Trophoblast cell (in vitro differentiated cells and primary cell): ENCODE results near the gene THRB.

Experiments used
- DNase-seq, 2 donors: peaks; one replicate each; pipeline ENCODE4 v3.0.0-alpha.2; 2016
- H2AFZ ChIP-seq: 2 replicates; pipeline ENCODE4 v1.6.1; 2013; ENCODE audit warnings: low read length, moderate library complexity, mild to moderate bottlenecking; ENCODE audit not compliant: insufficient read depth, poor library complexity
- H2AK5ac ChIP-seq: 2 replicates; pipeline ENCODE4 v1.6.1; 2013; ENCODE audit warnings: mild to moderate bottlenecking, low read length
- H2BK120ac ChIP-seq: 2 replicates; pipeline ENCODE4 v1.6.1; 2013; ENCODE audit warnings: low read length, mild to moderate bottlenecking, moderate library complexity; ENCODE audit not compliant: insufficient read depth, poor library complexity
- H2BK12ac ChIP-seq: 2 replicates; pipeline ENCODE4 v1.6.1; 2013; ENCODE audit warnings: mild to moderate bottlenecking, low read length, moderate library complexity
- H2BK5ac ChIP-seq: 2 replicates; pipeline ENCODE4 v1.6.1; 2013; ENCODE audit warnings: low read length, low read depth, moderate library complexity, mild to moderate bottlenecking; ENCODE audit not compliant: poor library complexity
- H3K14ac ChIP-seq: 2 replicates; pipeline ENCODE4 v1.6.1; 2013; ENCODE audit warnings: mild to moderate bottlenecking, low read length
- H3K18ac ChIP-seq: 2 replicates; pipeline ENCODE4 v1.6.1; 2013; ENCODE audit warnings: mild to moderate bottlenecking, low read length
- H3K23ac ChIP-seq: 2 replicates; pipeline ENCODE4 v1.6.1; 2013; ENCODE audit warnings: low read length
- H3K27ac ChIP-seq: 2 replicates; pipeline ENCODE4 v1.5.1; 2013; ENCODE audit warnings: low read depth, mild to moderate bottlenecking, inconsistent platforms, low read length, moderate library complexity
- H3K27me3 ChIP-seq: 2 replicates; pipeline ENCODE4 v1.6.1; 2013; ENCODE audit warnings: inconsistent platforms, mild to moderate bottlenecking, low read length, moderate library complexity; ENCODE audit not compliant: insufficient read depth
- H3K36me3 ChIP-seq, 2 experiments: 1 replicate in 1 of 2; 2 replicates in 1 of 2; pipeline ENCODE4 v1.6.1; 2013; ENCODE audit warnings: low read length in 2 of 2, mild to moderate bottlenecking in 2 of 2, moderate library complexity in 1 of 2; ENCODE audit not compliant: insufficient read depth in 2 of 2, control insufficient read depth in 1 of 2
- H3K4ac ChIP-seq: 2 replicates; pipeline ENCODE4 v1.6.1; 2013; ENCODE audit warnings: low read depth, mild to moderate bottlenecking, low read length, moderate library complexity
- H3K4me1 ChIP-seq, 2 experiments: 1 replicate in 1 of 2; 2 replicates in 1 of 2; pipeline ENCODE4 v1.6.1; 2013; ENCODE audit warnings: low read length in 2 of 2, mild to moderate bottlenecking in 2 of 2, moderate library complexity in 1 of 2; ENCODE audit not compliant: insufficient read depth in 2 of 2, control insufficient read depth in 1 of 2
- H3K4me2 ChIP-seq: 2 replicates; pipeline ENCODE4 v1.6.1; 2013; ENCODE audit warnings: inconsistent platforms, mild to moderate bottlenecking, low read length, moderate library complexity
- H3K4me3 ChIP-seq: 2 replicates; pipeline ENCODE4 v1.5.1; 2013; ENCODE audit warnings: mild to moderate bottlenecking, low read depth, low read length, inconsistent platforms
- H3K79me1 ChIP-seq: one replicate; pipeline ENCODE4 v1.6.1; 2013; ENCODE audit warnings: low read length
- H3K79me2 ChIP-seq: 2 replicates; pipeline ENCODE4 v1.6.1; 2013; ENCODE audit warnings: low read length, mild to moderate bottlenecking; ENCODE audit not compliant: control insufficient read depth, insufficient read depth, poor library complexity
- H3K9ac ChIP-seq: 2 replicates; pipeline ENCODE4 v1.6.1; 2013; ENCODE audit warnings: mild to moderate bottlenecking, low read length
- H3K9me3 ChIP-seq: 2 replicates; pipeline ENCODE4 v1.6.1; 2013; ENCODE audit warnings: low read depth, mild to moderate bottlenecking, control low read depth, inconsistent platforms, low read length; ENCODE audit not compliant: insufficient read depth
- H4K12ac ChIP-seq: 2 replicates; pipeline ENCODE4 v1.6.1; 2013; ENCODE audit warnings: low read depth, mild to moderate bottlenecking, low read length, moderate library complexity
- H4K8ac ChIP-seq: 2 replicates; pipeline ENCODE4 v1.6.1; 2013; ENCODE audit warnings: low read depth, mild to moderate bottlenecking, low read length, moderate library complexity
- H4K91ac ChIP-seq: one replicate; pipeline ENCODE4 v1.6.1; 2013; ENCODE audit warnings: low read depth, mild to moderate bottlenecking, low read length, moderate library complexity
- WGBS: extraction: QIAGEN DNeasy Blood & Tissue Kit; methylation state at CpG from one replicate; pipeline ENCODE4 v1.1.7; 2013; ENCODE audit warnings: missing lambda C conversion rate; ENCODE audit not compliant: insufficient read length, insufficient coverage; ENCODE audit errors: extremely low coverage; 5-methylcytosine and 5-hydroxymethylcytosine counted together

The THRB gene

GRCh38 chr3:24520101-24520495, 25.4 kb upstream of the THRB start:
- no peaks in the 10 kb centered on the region for H3K36me3 ChIP-seq
- H3K4ac ChIP-seq, result no peak overlapping the region
- no peak overlapping the region for H3K4me3 ChIP-seq
- no peak overlapping the region for H3K14ac ChIP-seq
- H3K18ac ChIP-seq, result no peak overlapping the region
- WGBS, result no CpG with 5 or more reads among the region's 2 CpGs
- H2BK5ac ChIP-seq, result no peak overlapping the region
- H3K79me2 ChIP-seq, result peaks cover 3% of the 10 kb centered on the region
- H4K8ac ChIP-seq, result no peak overlapping the region
- H2BK12ac ChIP-seq, result no peak overlapping the region
- H3K9me3 ChIP-seq, result no peaks in the 10 kb centered on the region
- no peak overlapping the region for H2BK120ac ChIP-seq
- H3K9ac ChIP-seq, result no peak overlapping the region
- no peak overlapping the region for H3K23ac ChIP-seq
- no peak overlapping the region for H4K12ac ChIP-seq
- no peak overlapping the region for H2AK5ac ChIP-seq
- no peak overlapping the region for H3K4me2 ChIP-seq
- H4K91ac ChIP-seq, result no peak overlapping the region
- no peaks in the 10 kb centered on the region for H3K27me3 ChIP-seq
- H3K4me1 ChIP-seq, result peaks cover 8 to 19% of the 10 kb centered on the region in 2 experiments
- H3K27ac ChIP-seq, result no peak overlapping the region
- peaks cover 7% of the 10 kb centered on the region for H3K79me1 ChIP-seq
- DNase-seq, result no peak
- no peak overlapping the region for H2AFZ ChIP-seq

GRCh38 chr3:24519368-24520100, 24.9 kb upstream of the THRB start:
- H3K36me3 ChIP-seq, result no peaks in the 10 kb centered on the region
- no peak overlapping the region for H2AFZ ChIP-seq
- DNase-seq, result peak in 1 of 2 donors; percentile 12
- H3K27me3 ChIP-seq, result no peaks in the 10 kb centered on the region
- peak overlapping the region; percentile 2 for H2BK12ac ChIP-seq
- no peak overlapping the region for H3K9ac ChIP-seq
- peaks cover 7% of the 10 kb centered on the region for H3K79me1 ChIP-seq
- no peak overlapping the region for H3K4ac ChIP-seq
- no peak overlapping the region for H2BK120ac ChIP-seq
- no peak overlapping the region for H3K27ac ChIP-seq
- peaks cover 3% of the 10 kb centered on the region for H3K79me2 ChIP-seq
- H3K4me3 ChIP-seq, result no peak overlapping the region
- no peak overlapping the region for H4K12ac ChIP-seq
- no peak overlapping the region for H3K4me2 ChIP-seq
- H3K14ac ChIP-seq, result no peak overlapping the region
- no peak overlapping the region for H3K23ac ChIP-seq
- H3K9me3 ChIP-seq, result no peaks in the 10 kb centered on the region
- no peak overlapping the region for H4K91ac ChIP-seq
- no peak overlapping the region for H2BK5ac ChIP-seq
- no peak overlapping the region for H4K8ac ChIP-seq
- H3K4me1 ChIP-seq, result peaks cover 8 to 19% of the 10 kb centered on the region in 2 experiments
- H2AK5ac ChIP-seq, result no peak overlapping the region
- H3K18ac ChIP-seq, result no peak overlapping the region
- WGBS, result no CpG with 5 or more reads among the region's 15 CpGs

GRCh38 chr3:24518990-24519367, 24.3 kb upstream of the THRB start:
- no peak overlapping the region for H3K23ac ChIP-seq
- peaks cover 8 to 19% of the 10 kb centered on the region in 2 experiments for H3K4me1 ChIP-seq
- no peak overlapping the region for H3K27ac ChIP-seq
- peaks cover 3% of the 10 kb centered on the region for H3K79me2 ChIP-seq
- H4K8ac ChIP-seq, result no peak overlapping the region
- no peaks in the 10 kb centered on the region for H3K9me3 ChIP-seq
- no CpG with 5 or more reads among the region's 4 CpGs for WGBS
- no peak for DNase-seq
- no peak overlapping the region for H2BK120ac ChIP-seq
- H3K79me1 ChIP-seq, result peaks cover 7% of the 10 kb centered on the region
- no peaks in the 10 kb centered on the region for H3K36me3 ChIP-seq
- H3K27me3 ChIP-seq, result no peaks in the 10 kb centered on the region
- no peak overlapping the region for H2AFZ ChIP-seq
- H3K4ac ChIP-seq, result no peak overlapping the region
- no peak overlapping the region for H2BK5ac ChIP-seq
- no peak overlapping the region for H3K4me2 ChIP-seq
- peak overlapping the region; percentile 2 for H2BK12ac ChIP-seq
- no peak overlapping the region for H3K4me3 ChIP-seq
- no peak overlapping the region for H2AK5ac ChIP-seq
- no peak overlapping the region for H4K12ac ChIP-seq
- no peak overlapping the region for H4K91ac ChIP-seq
- H3K18ac ChIP-seq, result no peak overlapping the region
- no peak overlapping the region for H3K14ac ChIP-seq
- no peak overlapping the region for H3K9ac ChIP-seq

- no peak overlapping the region for H4K91ac ChIP-seq
- no peak overlapping the region for H3K9ac ChIP-seq
- H3K14ac ChIP-seq, result no peak overlapping the region
- no peak overlapping the region for H2BK12ac ChIP-seq
- H3K9me3 ChIP-seq, result no peaks in the 10 kb centered on the region
- H3K4ac ChIP-seq, result no peak overlapping the region
- H3K79me1 ChIP-seq, result no peaks in the 10 kb centered on the region
- no peaks in the 10 kb centered on the region for H3K79me2 ChIP-seq
- no peaks in the 10 kb centered on the region for H3K27me3 ChIP-seq
- no CpG with 5 or more reads among the region's 4 CpGs for WGBS
- no peak overlapping the region for H2BK120ac ChIP-seq
- no peaks in the 10 kb centered on the region for H3K36me3 ChIP-seq
- no peak overlapping the region for H4K12ac ChIP-seq
- no peak for DNase-seq
- H4K8ac ChIP-seq, result no peak overlapping the region
- H3K4me1 ChIP-seq, result peaks cover 0 to 2% of the 10 kb centered on the region in 2 experiments
- H3K27ac ChIP-seq, result no peak overlapping the region
- H3K4me2 ChIP-seq, result no peak overlapping the region
- H3K18ac ChIP-seq, result no peak overlapping the region
- H3K4me3 ChIP-seq, result no peak overlapping the region
- H3K23ac ChIP-seq, result no peak overlapping the region
- no peak overlapping the region for H2AK5ac ChIP-seq
- no peak overlapping the region for H2AFZ ChIP-seq
- no peak overlapping the region for H2BK5ac ChIP-seq
Observed at GRCh38 chr3:24514119-24514518, 19.5 kb upstream of the THRB start.
